Measurements from ENCODE around the gene NSMCE3. TPM values are rescaled to one million over a fixed set of nuclear protein-coding genes. Genes with fewer than 3 reads are reported as not detected.
A peak's percentile ranks its signal among the peaks of the same experiment; 100 is the strongest.

NSMCE3 gene
- total RNA-seq, 1 donor from 2014 or later, result 6.0 TPM

- DNase-seq (no peak), ATAC-seq (ENCODE audit: poor library complexity) (no peak)
- intact Hi-C loops (cut with DNase I), result no loop called here
These were observed 5.3 kb upstream of the NSMCE3 start for GRCh38 chr15:29274946-29275345.

DNA sequence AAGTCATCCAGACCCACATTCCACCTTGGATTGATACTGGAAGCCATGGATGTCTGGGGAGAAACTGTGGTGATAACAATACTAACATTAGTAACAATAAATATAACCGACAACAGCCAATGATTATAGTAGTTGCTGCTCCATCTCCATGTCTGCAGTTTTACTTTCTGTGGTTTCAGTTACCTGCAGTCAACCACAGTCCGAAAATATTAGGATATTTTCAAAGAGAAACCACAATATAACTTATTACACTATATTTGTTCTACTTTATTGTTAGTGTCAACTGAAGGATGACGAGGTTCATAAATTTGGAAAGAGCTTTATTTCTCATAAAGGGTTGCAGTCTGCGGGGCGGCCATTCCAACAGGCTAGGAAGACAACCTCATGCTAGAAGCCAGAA, 2.6 kb upstream of the NSMCE3 start:
- no peak for DNase-seq
- intact Hi-C loops (cut with DNase I), result no loop called here
- no peak for ATAC-seq (ENCODE audit: poor library complexity)

- no peak for ATAC-seq (ENCODE audit: poor library complexity)
- intact Hi-C loops (cut with DNase I), result no loop called here
- no peak for DNase-seq
These were observed 1.4 kb upstream of the NSMCE3 start for GRCh38 chr15:29270976-29271375.

DNA sequence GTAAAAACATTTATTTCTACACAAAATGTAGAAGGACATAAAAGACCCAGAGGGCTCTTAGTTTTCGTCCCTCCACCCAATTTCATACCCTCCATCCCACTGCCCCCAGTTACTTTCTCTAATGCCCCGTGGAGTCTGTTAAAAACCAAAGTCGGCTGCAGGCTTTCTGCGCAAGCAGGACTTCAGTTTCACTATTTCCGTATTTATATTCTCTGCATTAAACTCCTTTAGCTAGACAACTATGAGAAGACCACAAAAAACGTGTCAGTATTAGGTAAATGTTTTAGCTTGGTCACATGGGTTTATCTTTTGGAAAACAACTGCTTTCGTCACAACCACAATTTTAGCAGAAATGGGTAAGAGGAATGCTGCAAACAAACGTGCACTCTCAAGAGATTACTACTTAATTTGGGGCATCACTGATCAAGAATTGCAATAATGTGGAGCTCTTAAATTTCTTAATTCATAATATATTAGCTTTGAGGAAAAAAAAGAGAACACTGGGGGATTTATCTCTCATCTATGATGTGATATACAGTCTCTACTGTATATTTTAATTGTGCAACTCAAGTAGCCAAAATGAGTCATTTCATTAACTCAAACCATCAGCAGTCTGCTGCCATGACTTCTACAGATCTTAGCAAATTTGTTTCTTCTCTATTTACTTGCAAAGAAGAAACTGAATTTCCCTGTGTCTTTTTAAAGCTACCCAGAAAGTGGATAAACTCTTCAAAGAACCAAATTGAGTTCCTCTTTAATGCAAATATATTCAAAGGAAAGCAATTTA, 740 bp upstream of the NSMCE3 start:
- ATAC-seq (ENCODE audit: poor library complexity) (no peak), DNase-seq (no peak)
- intact Hi-C loops (cut with DNase I), result no loop called here

GRCh38 chr15:29268706-29269484, 727 bp downstream of the NSMCE3 start:
- DNase-seq (peak; percentile 48), ATAC-seq (ENCODE audit: poor library complexity) (peak; percentile 42)
- intact Hi-C loops (cut with DNase I), result no loop called here

- ATAC-seq (ENCODE audit: poor library complexity) (no peak), DNase-seq (no peak)
- intact Hi-C loops (cut with DNase I), result no loop called here
These were observed 3.5 kb downstream of the NSMCE3 start for GRCh38 chr15:29266052-29266582.

- ATAC-seq (ENCODE audit: poor library complexity) (no peak), DNase-seq (no peak)
- intact Hi-C loops (cut with DNase I), result no loop called here
These were observed 6.3 kb downstream of the NSMCE3 start for GRCh38 chr15:29263289-29263688.

GRCh38 chr15:29262738-29263137, 6.9 kb downstream of the NSMCE3 start:
- no peak for DNase-seq
- ATAC-seq (ENCODE audit: poor library complexity), result no peak
- intact Hi-C loops (cut with DNase I), result no loop called here

DNA sequence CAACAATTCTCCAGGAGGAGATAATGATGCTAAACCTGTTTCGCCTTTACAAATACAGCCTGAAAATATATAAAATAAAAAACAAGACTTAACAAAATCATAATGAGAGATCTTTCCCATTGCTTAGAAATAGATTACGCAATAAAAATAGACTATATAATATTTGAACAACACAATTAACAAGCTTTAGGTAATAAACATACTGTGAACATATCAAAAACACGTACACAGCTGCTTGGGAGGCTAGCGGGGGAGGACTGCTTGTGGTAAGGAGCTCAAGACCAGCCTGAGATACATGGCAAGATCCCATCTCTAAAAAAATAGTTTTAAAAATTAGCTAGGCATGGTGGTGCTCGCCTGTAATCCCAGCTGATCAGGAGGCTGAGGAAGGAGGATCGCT, 8.7 kb downstream of the NSMCE3 start:
- intact Hi-C loops (cut with DNase I), result no loop called here
- DNase-seq (no peak), ATAC-seq (ENCODE audit: poor library complexity) (no peak)

- no peak for DNase-seq
- intact Hi-C loops (cut with DNase I), result no loop called here
- no peak for ATAC-seq (ENCODE audit: poor library complexity)
These were observed 10.4 kb downstream of the NSMCE3 start for GRCh38 chr15:29259233-29259632.

GRCh38 chr15:29252234-29252633, 17.4 kb downstream of the NSMCE3 start:
- DNase-seq (no peak), ATAC-seq (ENCODE audit: poor library complexity) (no peak)
- intact Hi-C loops (cut with DNase I), result no loop called here

DNA sequence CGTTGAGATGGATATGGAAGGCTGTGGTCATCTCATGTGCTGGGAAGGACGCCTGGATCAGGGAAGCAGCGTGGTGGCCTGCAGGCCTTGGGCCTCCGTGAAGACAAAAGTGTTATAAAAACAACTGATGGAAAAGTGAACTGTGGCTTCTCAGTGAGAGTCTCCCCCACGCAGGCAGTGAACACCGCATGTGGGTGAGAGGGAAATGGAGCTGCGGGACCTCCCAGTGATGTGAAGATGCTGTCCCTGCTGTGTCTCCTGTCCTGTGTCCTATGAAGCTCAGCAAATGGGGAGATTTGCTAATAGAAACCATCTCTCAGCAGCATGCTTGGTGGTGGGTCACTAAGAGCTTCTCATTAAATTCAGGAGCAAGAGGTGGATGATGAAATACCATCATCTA, 25.1 kb downstream of the NSMCE3 start:
- DNase-seq (no peak), ATAC-seq (ENCODE audit: poor library complexity) (no peak)
- intact Hi-C loops (cut with DNase I), result no loop called here

- intact Hi-C loops (cut with DNase I), result no loop called here
- ATAC-seq (ENCODE audit: poor library complexity) (no peak), DNase-seq (no peak)
These were observed 25.5 kb downstream of the NSMCE3 start for GRCh38 chr15:29244123-29244522.

DNA sequence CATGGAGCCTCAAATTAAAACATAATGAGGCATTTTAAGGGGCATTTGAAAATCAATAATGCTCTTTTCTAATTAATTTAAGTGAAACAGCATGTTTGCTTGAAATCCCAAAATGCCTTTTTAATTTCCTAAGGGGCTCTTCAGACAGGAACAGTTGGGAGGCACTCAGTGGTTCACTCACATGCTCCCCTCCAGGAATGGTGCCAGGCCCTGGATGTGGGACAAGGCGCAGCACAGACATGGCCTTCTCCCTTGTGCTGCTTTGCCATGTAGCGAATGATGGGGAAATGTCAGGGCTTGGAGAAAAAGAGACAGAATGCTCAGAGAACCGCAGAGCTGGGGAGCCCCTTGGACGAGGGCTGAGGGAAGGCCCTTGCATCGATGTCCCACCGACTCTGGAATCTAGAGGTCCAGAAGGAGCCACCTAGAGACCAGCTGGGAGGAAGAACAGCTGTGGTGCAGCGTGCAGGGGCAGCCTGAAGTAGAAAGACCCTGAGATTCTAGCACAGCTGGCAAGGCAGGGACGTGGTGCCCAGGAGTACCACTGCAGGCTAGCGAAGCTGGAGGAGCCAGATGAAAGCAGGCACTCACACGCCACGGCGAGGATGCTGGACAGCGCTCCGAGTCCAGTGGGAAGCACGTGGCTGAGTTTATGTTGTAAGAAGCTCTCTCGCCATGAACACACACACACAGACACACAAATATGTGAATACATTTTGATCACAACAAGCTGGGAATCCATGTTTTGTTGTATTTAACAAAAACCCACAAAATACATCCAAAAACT, 27.0 kb downstream of the NSMCE3 start:
- no peak for DNase-seq
- no peak for ATAC-seq (ENCODE audit: poor library complexity)
- intact Hi-C loops (cut with DNase I), result no loop called here

GRCh38 chr15:29241207-29241606, 28.4 kb downstream of the NSMCE3 start:
- intact Hi-C loops (cut with DNase I), result no loop called here

GRCh38 chr15:29239395-29239794, 30.2 kb downstream of the NSMCE3 start:
- DNase-seq (no peak), ATAC-seq (ENCODE audit: poor library complexity) (no peak)
- intact Hi-C loops (cut with DNase I), result no loop called here

More at GRCh38 chr15:29241207-29241606, 28.4 kb downstream of the NSMCE3 start:
- ATAC-seq (ENCODE audit: poor library complexity), result no peak
- DNase-seq, result no peak

- intact Hi-C loops (cut with DNase I), result no loop called here
- ATAC-seq (ENCODE audit: poor library complexity), result no peak
- DNase-seq, result no peak
These were observed 36.1 kb downstream of the NSMCE3 start for GRCh38 chr15:29233566-29233965.

- ATAC-seq (ENCODE audit: poor library complexity) (no peak), DNase-seq (no peak)
- intact Hi-C loops (cut with DNase I), result no loop called here
These were observed 43.0 kb downstream of the NSMCE3 start for GRCh38 chr15:29226436-29227208.

Data from Right ventricle myocardium superior (tissue), 1 donor.